Right lobe of liver (tissue), 6 donors: ENCODE results near the gene CAMKMT. TPM values are rescaled to one million over a fixed set of nuclear protein-coding genes. Genes with fewer than 3 reads are reported as not detected.
A peak's percentile ranks its signal among the peaks of the same experiment; 100 is the strongest.

Experiments
- ATAC-seq, 4 donors: fragments of 200-7000 bp; cut with Tn5 transposase; one replicate each; pipeline ENCODE4 v1.9.1; 2020; ENCODE audit warnings: mild to moderate bottlenecking in 4 of 4, moderate library complexity in 4 of 4
- DNase-seq, 3 donors: peaks; one replicate each; pipeline ENCODE4 v3.0.0-alpha.2; 2020
- H3K27ac ChIP-seq, 3 donors: fragments of 200-600 bp; one replicate each; pipeline ENCODE4 v1.8.0; 2022
- H3K27me3 ChIP-seq, 2 donors: fragments of 200-600 bp; one replicate each; pipeline ENCODE4 v1.8.0; 2022
- H3K36me3 ChIP-seq, 4 donors: fragments of 200-600 bp; sonication (generic) in 1 of 4; one replicate each; pipeline versions ENCODE4 v1.5.1 to v1.8.0; 2017 to 2022; ENCODE audit warnings: control low read depth in 1 of 4
- H3K4me1 ChIP-seq, 4 donors: fragments of 200-600 bp; sonication (generic) in 1 of 4; one replicate each; pipeline versions ENCODE4 v1.5.1 to v1.8.0; 2017 to 2022; ENCODE audit warnings: control low read depth in 1 of 4
- H3K4me3 ChIP-seq, 3 donors: fragments of 200-600 bp; one replicate each; pipeline ENCODE4 v1.8.0; 2022
- H3K9me3 ChIP-seq, 4 donors: fragments of 200-600 bp; sonication (generic) in 1 of 4; one replicate each; pipeline versions ENCODE4 v1.5.1 to v1.8.0; 2017 to 2022; ENCODE audit warnings: control low read depth in 1 of 4
- CTCF ChIP-seq, 4 donors: fragments of 200-600 bp in 3 of 4; fragments of 450-650 bp in 1 of 4; IDR thresholded peaks; one replicate each; pipeline versions ENCODE4 v1.5.1 to v1.8.0; 2016 to 2022; ENCODE audit warnings: antibody characterized with exemption in 4 of 4, mild to moderate bottlenecking in 2 of 4
- POLR2A ChIP-seq: fragments of 450-650 bp; IDR thresholded peaks from one replicate; pipeline ENCODE4 v1.6.1; 2017; ENCODE audit warnings: antibody characterized with exemption, mild to moderate bottlenecking
- WGBS: methylation state at CpG from one replicate; pipeline ENCODE4 v1.1.6; 2018; ENCODE audit warnings: low coverage, low lambda C conversion rate; ENCODE audit not compliant: insufficient coverage; ENCODE audit errors: missing lambda C conversion rate; 5-methylcytosine and 5-hydroxymethylcytosine counted together
- intact Hi-C, 2 donors: fragments of 100-400 bp; cut with DNase I; formaldehyde crosslinking; loops; one replicate each; pipeline versions ENCODE4 v1.11.2 to v1.14.1; 2022
- total RNA-seq, 6 experiments: library from RNA; depleted of rRNA in 2 of 6; stranded (reverse); fragments of >200 nt in 2 of 6; fragmentation: NEBNext Ultra II Directional in 3 of 6; extraction: Animal tissue kit (Norgen Biotek cat#: 25700) in 3 of 6; gene quantifications; one replicate each; pipeline versions ENCODE4 v1.1.0 to v1.2.4, GENCODE V29; 2016 to 2023
- donor health status: DM: no; HTN: yes; CAD: no.
- donor health status: DM: no; HTN: no; CAD: no.
- donor health status: DM: no; HTN: no; CAD: no.
- donor health status: DM: no; HTN: yes; CAD: no.
- donor health status: DM: no; HTN: yes; CAD: no.

Gene CAMKMT
- total RNA-seq, 6 experiments from 2014 or later: 2.0 to 7.4 (median 5.2) TPM

- Histone ChIP-seq H3K4me3 (no peak overlapping the region), H3K9me3 (no peaks in the 10 kb centered on the region), H3K27ac (no peak overlapping the region), H3K4me1 (peaks cover 0 to 5% (median 0%) of the 10 kb centered on the region in 4 donors), H3K27me3 (no peaks in the 10 kb centered on the region), H3K36me3 (no peaks in the 10 kb centered on the region)
- 78% methylated on average over 5 of the region's 5 CpGs for WGBS
- DNase-seq: no peak
- intact Hi-C loops: no loop called here
- ATAC-seq: no peak
- no peak for TF ChIP-seq POLR2A
- no peak for TF ChIP-seq CTCF (IDR thresholded peaks at IDR 0.05)
Measured at GRCh38 chr2:44573996-44574395, 212.2 kb downstream of the CAMKMT start.

- H3K4me3 ChIP-seq: no peak overlapping the region
- H3K4me1 ChIP-seq: peaks cover 0 to 23% (median 5%) of the 10 kb centered on the region in 4 donors
- 9% methylated on average over 2 of the region's 2 CpGs for WGBS
- H3K27ac ChIP-seq: peak overlapping the region in 2 of 3 donors; percentile 22 to 37
- intact Hi-C loops: no loop called here
- H3K9me3 ChIP-seq: no peaks in the 10 kb centered on the region
- peak; percentile 45 to 62 (median 52) for ATAC-seq
- no peaks in the 10 kb centered on the region for H3K27me3 ChIP-seq
- no peak for TF ChIP-seq CTCF (IDR thresholded peaks at IDR 0.05)
- TF ChIP-seq POLR2A: no peak
- no peaks in the 10 kb centered on the region for H3K36me3 ChIP-seq
- no peak for DNase-seq
Measured at GRCh38 chr2:44578471-44579093, 216.8 kb downstream of the CAMKMT start.

DNA sequence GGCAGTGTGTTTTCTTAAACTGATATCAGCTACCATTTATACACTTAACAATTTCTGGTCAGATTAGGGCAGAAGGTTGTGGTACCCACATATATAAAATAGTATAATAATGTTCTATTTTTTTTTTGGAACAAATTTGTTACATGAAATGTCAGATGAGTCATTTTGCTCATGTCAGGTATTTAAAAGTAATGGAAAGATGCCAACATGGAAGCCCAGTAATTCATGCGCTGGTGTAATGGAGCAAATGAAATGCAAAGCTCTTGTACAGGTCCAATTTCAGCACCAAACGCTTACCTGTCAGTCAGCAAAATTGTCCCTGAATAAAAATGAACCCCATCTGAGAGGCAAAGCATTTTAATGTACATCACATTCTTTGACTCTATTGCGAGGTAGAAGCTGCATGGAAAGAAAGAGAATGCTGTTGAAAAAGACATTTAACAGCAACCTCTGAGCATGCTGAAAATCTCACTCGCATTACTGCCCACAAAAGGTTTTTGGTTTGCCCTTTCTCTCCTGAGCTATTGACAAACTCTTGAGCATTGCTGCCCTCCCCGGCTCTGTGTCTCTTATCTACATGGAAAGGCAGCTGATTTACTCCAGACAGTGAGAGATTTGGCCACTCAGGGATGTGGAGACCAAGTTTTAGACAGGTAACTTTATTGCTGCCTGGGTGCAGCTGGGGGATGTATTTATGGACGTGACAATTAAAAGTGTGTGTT lies 217.5 kb downstream of the CAMKMT start:
- peak in 3 of 4 donors; percentile 52 to 69 (median 59) for ATAC-seq
- 54% methylated on average over 6 of the region's 6 CpGs for WGBS
- no peak for DNase-seq
- Histone ChIP-seq H3K4me3 (no peak overlapping the region), H3K27ac (peak overlapping the region in 1 of 3 donors; percentile 22), H3K9me3 (no peaks in the 10 kb centered on the region), H3K36me3 (no peaks in the 10 kb centered on the region), H3K27me3 (no peaks in the 10 kb centered on the region), H3K4me1 (peaks cover 0 to 23% (median 5%) of the 10 kb centered on the region in 4 donors)
- intact Hi-C loops: no loop called here
- TF ChIP-seq CTCF (IDR thresholded peaks at IDR 0.05): no peak
- TF ChIP-seq POLR2A: no peak

- no peaks in the 10 kb centered on the region for H3K27me3 ChIP-seq
- 83% methylated on average over 2 of the region's 2 CpGs for WGBS
- H3K27ac ChIP-seq: no peak overlapping the region
- no peaks in the 10 kb centered on the region for H3K36me3 ChIP-seq
- no peaks in the 10 kb centered on the region for H3K9me3 ChIP-seq
- H3K4me1 ChIP-seq: peaks cover 0 to 23% (median 5%) of the 10 kb centered on the region in 4 donors
- intact Hi-C loops: no loop called here
- DNase-seq (no peak), ATAC-seq (no peak)
- no peak for TF ChIP-seq POLR2A
- no peak for TF ChIP-seq CTCF (IDR thresholded peaks at IDR 0.05)
- no peak overlapping the region for H3K4me3 ChIP-seq
Measured at GRCh38 chr2:44579837-44580230, 218.1 kb downstream of the CAMKMT start.
